Activated T-helper 2 cell treated with anti-CD3 and anti-CD28 coated beads, Interferon-gamma antibody, Interleukin-2, Interleukin-4, amounts not matched to agents 10 μg/mL and 5 μg/mL and 100 μg/mL, durations not matched to agents 14 hours and 24 hours and 36 hours (primary cell): ENCODE results near the gene GANAB. TPM values are rescaled to one million over a fixed set of nuclear protein-coding genes. Genes with fewer than 3 reads are reported as not detected.
"Not testable (repeated sequence)": the region's sequence is repeated elsewhere in the genome, so short reads cannot be mapped to it uniquely, and the experiment has no call there.

Experiments
- DNase-seq: peaks from one replicate; pipeline ENCODE4 v3.0.0; 2021; ENCODE audit warnings: low spot score
- H3K27ac Mint-ChIP-seq: one replicate; pipeline ENCODE4 v1.8.0; 2021; ENCODE audit warnings: mixed read lengths
- H3K27me3 Mint-ChIP-seq: one replicate; pipeline ENCODE4 v1.8.0; 2021; ENCODE audit warnings: low read depth, mixed read lengths
- H3K36me3 Mint-ChIP-seq: one replicate; pipeline ENCODE4 v1.8.0; 2021; ENCODE audit warnings: low read depth, mixed read lengths
- H3K4me1 Mint-ChIP-seq: one replicate; pipeline ENCODE4 v1.8.0; 2021; ENCODE audit warnings: low read depth, mixed read lengths
- H3K4me3 Mint-ChIP-seq: one replicate; pipeline ENCODE4 v1.8.0; 2021; ENCODE audit warnings: low read depth, mild to moderate bottlenecking, moderate library complexity, mixed read lengths
- H3K9me3 Mint-ChIP-seq: one replicate; pipeline ENCODE4 v1.8.0; 2021; ENCODE audit warnings: mixed read lengths
- intact Hi-C: fragments of 100-400 bp; cut with micrococcal nuclease; formaldehyde crosslinking; loops from one replicate; pipeline ENCODE4 v1.15.1; 2023
- total RNA-seq: library from RNA; stranded (reverse); gene quantifications from 2 replicates; pipeline ENCODE4 v1.2.3, GENCODE V29; 2022

GANAB gene
- total RNA-seq, 1 donor from 2014 or later = 274 TPM

- Mint-ChIP-seq H3K4me3 (peak overlapping the region; percentile 37), H3K36me3 (peaks cover 49% of the 10 kb centered on the region), H3K9me3 (no peaks in the 10 kb centered on the region), H3K27me3 (no peaks in the 10 kb centered on the region), H3K27ac (peak overlapping the region; percentile 22), H3K4me1 (peaks cover 34% of the 10 kb centered on the region)
- DNase-seq = no peak
- intact Hi-C loops = no loop called here
Measured at GRCh38 chr11:62644220-62644619, 2.2 kb downstream of the GANAB start.

GRCh38 chr11:62632492-62632891, 13.9 kb downstream of the GANAB start:
- no peaks in the 10 kb centered on the region for H3K27me3 Mint-ChIP-seq
- H3K4me3 Mint-ChIP-seq = no peak overlapping the region
- no peaks in the 10 kb centered on the region for H3K9me3 Mint-ChIP-seq
- H3K4me1 Mint-ChIP-seq = peaks cover 8% of the 10 kb centered on the region
- no peak overlapping the region for H3K27ac Mint-ChIP-seq
- intact Hi-C loops = no loop called here
- no peak for DNase-seq
- peaks cover 81% of the 10 kb centered on the region for H3K36me3 Mint-ChIP-seq

GRCh38 chr11:62627713-62628112, 18.7 kb downstream of the GANAB start:
- no peak for DNase-seq
- intact Hi-C loops = no loop called here
- H3K36me3 Mint-ChIP-seq = peaks cover 74% of the 10 kb centered on the region
- no peaks in the 10 kb centered on the region for H3K4me1 Mint-ChIP-seq
- H3K27me3 Mint-ChIP-seq = no peaks in the 10 kb centered on the region
- no peak overlapping the region for H3K27ac Mint-ChIP-seq
- no peaks in the 10 kb centered on the region for H3K9me3 Mint-ChIP-seq
- no peak overlapping the region for H3K4me3 Mint-ChIP-seq

GRCh38 chr11:62622476-62623089, 23.8 kb downstream of the GANAB start:
- H3K4me1 Mint-ChIP-seq = peaks cover 16% of the 10 kb centered on the region
- no peaks in the 10 kb centered on the region for H3K27me3 Mint-ChIP-seq
- peaks cover 54% of the 10 kb centered on the region for H3K36me3 Mint-ChIP-seq
- no peaks in the 10 kb centered on the region for H3K9me3 Mint-ChIP-seq
- intact Hi-C loops = loop anchor here (1.0 kb wide), 2 partner anchors 24 to 31 kb away; partner anchors contain the start of genes GANAB and TUT1
- DNase-seq = no peak
- peak overlapping the region; percentile 93 for H3K4me3 Mint-ChIP-seq
- H3K27ac Mint-ChIP-seq = peak overlapping the region; percentile 97

GRCh38 chr11:62621567-62622470, 24.6 kb downstream of the GANAB start, which contains the start of gene B3GAT3:
Gene B3GAT3, minus strand, starts transcription at chr11:62621986. Its CDS starts 39 bp downstream, at chr11:62621947.
- H3K9me3 Mint-ChIP-seq = no peaks in the 10 kb centered on the region
- peak; percentile 94 for DNase-seq
- H3K36me3 Mint-ChIP-seq = peaks cover 56% of the 10 kb centered on the region
- peaks cover 16% of the 10 kb centered on the region for H3K4me1 Mint-ChIP-seq
- intact Hi-C loops = loop anchor here (1.0 kb wide), 3 partner anchors 10 to 31 kb away; partner anchors contain the start of genes EML3, GANAB and TUT1
- peak within 1 kb of the TSS; percentile 93 for H3K4me3 Mint-ChIP-seq
- peak within 1 kb of the TSS; percentile 97 for H3K27ac Mint-ChIP-seq
- no peaks in the 10 kb centered on the region for H3K27me3 Mint-ChIP-seq

- Mint-ChIP-seq H3K4me3 (peak overlapping the region; percentile 93), H3K4me1 (peaks cover 16% of the 10 kb centered on the region), H3K9me3 (no peaks in the 10 kb centered on the region), H3K27me3 (no peaks in the 10 kb centered on the region), H3K27ac (peak overlapping the region; percentile 97), H3K36me3 (peaks cover 56% of the 10 kb centered on the region)
- no peak for DNase-seq
- intact Hi-C loops = loop anchor here (1.0 kb wide), 1 partner anchor 9 kb away; the partner anchor contains the start of gene EML3
Measured at GRCh38 chr11:62621027-62621566, 25.3 kb downstream of the GANAB start.

GRCh38 chr11:62616957-62617356, 29.5 kb downstream of the GANAB start:
- H3K27ac Mint-ChIP-seq, DNase-seq, H3K9me3 Mint-ChIP-seq, H3K27me3 Mint-ChIP-seq, H3K4me3 Mint-ChIP-seq, intact Hi-C loops: not testable (repeated sequence)
- H3K4me1 Mint-ChIP-seq = peaks cover 24% of the 10 kb centered on the region
- H3K36me3 Mint-ChIP-seq = peaks cover 50% of the 10 kb centered on the region

GRCh38 chr11:62615521-62615920, 30.9 kb downstream of the GANAB start:
- Mint-ChIP-seq H3K27me3 (no peaks in the 10 kb centered on the region), H3K27ac (no peak overlapping the region), H3K4me1 (peaks cover 27% of the 10 kb centered on the region), H3K36me3 (peaks cover 45% of the 10 kb centered on the region), H3K4me3 (no peak overlapping the region), H3K9me3 (no peaks in the 10 kb centered on the region)
- intact Hi-C loops = no loop called here
- DNase-seq = no peak

GRCh38 chr11:62614275-62614674, 32.1 kb downstream of the GANAB start:
- no peak for DNase-seq
- H3K27ac Mint-ChIP-seq = peak overlapping the region; percentile 71
- no peak overlapping the region for H3K4me3 Mint-ChIP-seq
- no peaks in the 10 kb centered on the region for H3K27me3 Mint-ChIP-seq
- H3K4me1 Mint-ChIP-seq = peaks cover 32% of the 10 kb centered on the region
- intact Hi-C loops = loop anchor here (5.0 kb wide), 1 partner anchor 42 kb away; the partner anchor contains the start of gene EEF1G
- peaks cover 50% of the 10 kb centered on the region for H3K36me3 Mint-ChIP-seq
- no peaks in the 10 kb centered on the region for H3K9me3 Mint-ChIP-seq

GRCh38 chr11:62613291-62613778, 33.1 kb downstream of the GANAB start:
- H3K4me1 Mint-ChIP-seq = peaks cover 31% of the 10 kb centered on the region
- no peak for DNase-seq
- no peaks in the 10 kb centered on the region for H3K9me3 Mint-ChIP-seq
- intact Hi-C loops = loop anchor here (2.0 to 5.0 kb wide), 3 partner anchors 39 to 51 kb away; partner anchors contain the start of genes C11orf98, CSKMT, EEF1G and INTS5
- no peaks in the 10 kb centered on the region for H3K27me3 Mint-ChIP-seq
- peak overlapping the region; percentile 30 for H3K4me3 Mint-ChIP-seq
- peak overlapping the region; percentile 63 for H3K27ac Mint-ChIP-seq
- peaks cover 53% of the 10 kb centered on the region for H3K36me3 Mint-ChIP-seq

- peak; percentile 86 for DNase-seq
- peaks cover 59% of the 10 kb centered on the region for H3K36me3 Mint-ChIP-seq
- H3K9me3 Mint-ChIP-seq = no peaks in the 10 kb centered on the region
- intact Hi-C loops = loop anchor here (1.0 to 5.0 kb wide), 4 partner anchors 9 to 52 kb away; partner anchors contain the start of genes B3GAT3, C11orf98, CSKMT and EEF1G
- H3K4me3 Mint-ChIP-seq = peak within 1 kb of the TSS; percentile 99
- H3K4me1 Mint-ChIP-seq = peaks cover 34% of the 10 kb centered on the region
- no peaks in the 10 kb centered on the region for H3K27me3 Mint-ChIP-seq
- H3K27ac Mint-ChIP-seq = peak within 1 kb of the TSS; percentile 95
Measured at GRCh38 chr11:62612366-62613290, 33.8 kb downstream of the GANAB start, which contains the start of the genes EML3 and ROM1. Gene EML3, minus strand, starts transcription at chr11:62612775. Its CDS starts 318 bp downstream, at chr11:62612457. Gene ROM1, plus strand, starts transcription at chr11:62613257. Its CDS starts 25 bp downstream, at chr11:62613282.
